Transverse colon (tissue), 4 donors: Measurements from ENCODE around the gene GALNT2.

ENCODE experiments used
- CTCF ChIP-seq, 5 experiments: fragments of 200-600 bp in 3 of 5; fragments of 450-650 bp in 2 of 5; sonication (generic) in 3 of 5; IDR thresholded peaks; 1 replicate in 2 of 5; 2 replicates in 3 of 5; pipeline ENCODE4 v1.5.1; 2016 to 2017; ENCODE audit warnings: antibody characterized with exemption in 5 of 5, inconsistent platforms in 3 of 5, mild to moderate bottlenecking in 2 of 5, moderate library complexity in 1 of 5
- EP300 ChIP-seq: sonication (generic); formaldehyde crosslinking; IDR thresholded peaks from one replicate; pipeline ENCODE4 v1.6.1; 2017; ENCODE audit warnings: antibody characterized with exemption, low read depth
- POLR2AphosphoS5 ChIP-seq, 3 donors: sonication (generic); formaldehyde crosslinking; IDR thresholded peaks; one replicate each; pipeline ENCODE4 v1.6.1; 2016; ENCODE audit warnings: antibody characterized with exemption in 3 of 3

GRCh38 chr1:230054092-230054749 is 12.8 kb upstream of the GALNT2 start:
- TF ChIP-seq POLR2AphosphoS5 (IDR thresholded peaks at IDR 0.05) (no peak), EP300 (no peak), CTCF (IDR thresholded peaks at IDR 0.05) (no peak)
